Neuronal stem cell (in vitro differentiated cells): ENCODE measurements around the gene RTP2.

ENCODE experiments used
- DNase-seq: peaks from one replicate; pipeline ENCODE4 v3.0.0-alpha.2; 2013; ENCODE audit warnings: low spot score
- H2AFZ ChIP-seq: one replicate; pipeline ENCODE4 v1.6.1; 2013; ENCODE audit warnings: mild to moderate bottlenecking, low read length, inconsistent platforms
- H2AK5ac ChIP-seq: 2 replicates; pipeline ENCODE4 v1.6.1; 2013; ENCODE audit warnings: low read depth, mild to moderate bottlenecking, inconsistent platforms, low read length, moderate library complexity, mixed read lengths
- H2BK120ac ChIP-seq: 2 replicates; pipeline ENCODE4 v1.6.1; 2013; ENCODE audit warnings: low read depth, mild to moderate bottlenecking, inconsistent platforms, low read length, moderate library complexity, mixed read lengths
- H2BK12ac ChIP-seq: one replicate; pipeline ENCODE4 v1.6.1; 2013; ENCODE audit warnings: low read length, inconsistent platforms
- H2BK15ac ChIP-seq: 2 replicates; pipeline ENCODE4 v1.6.1; 2013; ENCODE audit warnings: mild to moderate bottlenecking, low read length, inconsistent platforms, mixed read lengths
- H2BK5ac ChIP-seq: one replicate; pipeline ENCODE4 v1.6.1; 2013; ENCODE audit warnings: inconsistent platforms, mild to moderate bottlenecking, low read length, moderate library complexity
- H3K14ac ChIP-seq: one replicate; pipeline ENCODE4 v1.6.1; 2013; ENCODE audit warnings: low read length, inconsistent platforms
- H3K18ac ChIP-seq: 2 replicates; pipeline ENCODE4 v1.6.1; 2013; ENCODE audit warnings: low read length, inconsistent platforms
- H3K23ac ChIP-seq: 2 replicates; pipeline ENCODE4 v1.6.1; 2013; ENCODE audit warnings: low read depth, mild to moderate bottlenecking, mixed read lengths, low read length, inconsistent platforms; ENCODE audit not compliant: poor library complexity
- H3K27ac ChIP-seq: replicated peaks from 3 replicates; pipeline ENCODE4 v1.5.1; 2013; ENCODE audit warnings: low read length, inconsistent platforms
- H3K27me3 ChIP-seq, 3 experiments: 2 replicates each; pipeline ENCODE4 v1.6.1; 2013; ENCODE audit warnings: low read length in 3 of 3, mild to moderate bottlenecking in 2 of 3, inconsistent platforms in 1 of 3, low read depth in 1 of 3, mixed read lengths in 1 of 3, moderate library complexity in 1 of 3; ENCODE audit not compliant: control insufficient read depth in 3 of 3, insufficient read depth in 3 of 3
- H3K36me3 ChIP-seq, 2 donors: replicated peaks in 1 of 2; 2 replicates each; pipeline ENCODE4 v1.6.1; 2013; ENCODE audit warnings: low read length in 2 of 2; ENCODE audit not compliant: control insufficient read depth in 2 of 2, insufficient read depth in 2 of 2
- H3K4ac ChIP-seq: 2 replicates; pipeline ENCODE4 v1.6.1; 2013; ENCODE audit warnings: inconsistent platforms, mild to moderate bottlenecking, low read length, moderate library complexity
- H3K4me1 ChIP-seq, 2 donors: 1 replicate in 1 of 2; 2 replicates in 1 of 2; pipeline ENCODE4 v1.6.1; 2013; ENCODE audit warnings: low read length in 2 of 2, low read depth in 1 of 2; ENCODE audit not compliant: control insufficient read depth in 2 of 2, insufficient read depth in 1 of 2
- H3K4me2 ChIP-seq: one replicate; pipeline ENCODE4 v1.6.1; 2013; ENCODE audit warnings: mild to moderate bottlenecking, low read length, inconsistent platforms; ENCODE audit not compliant: insufficient read depth, poor library complexity, severe bottlenecking
- H3K4me3 ChIP-seq, 2 donors: 2 replicates each; pipeline ENCODE4 v1.5.1; 2013; ENCODE audit warnings: low read length in 2 of 2, mild to moderate bottlenecking in 2 of 2, inconsistent platforms in 1 of 2, moderate library complexity in 1 of 2
- H3K79me1 ChIP-seq: one replicate; pipeline ENCODE4 v1.6.1; 2013; ENCODE audit warnings: low read depth, mild to moderate bottlenecking, inconsistent platforms, low read length, moderate library complexity
- H3K9ac ChIP-seq: one replicate; pipeline ENCODE4 v1.6.1; 2013; ENCODE audit warnings: mild to moderate bottlenecking, low read depth, low read length, inconsistent platforms; ENCODE audit not compliant: poor library complexity
- H3K9me3 ChIP-seq, 2 donors: replicated peaks in 1 of 2; 2 replicates each; pipeline versions ENCODE3 to v1.6.1; 2013; ENCODE audit warnings: low read length in 2 of 2, mild to moderate bottlenecking in 2 of 2, inconsistent platforms in 1 of 2, low read depth in 1 of 2, mixed read lengths in 1 of 2, moderate library complexity in 1 of 2; ENCODE audit not compliant: control insufficient read depth in 2 of 2, insufficient read depth in 1 of 2
- H4K8ac ChIP-seq: one replicate; pipeline ENCODE4 v1.6.1; 2013; ENCODE audit warnings: low read depth, mild to moderate bottlenecking, inconsistent platforms, low read length, moderate library complexity
- H4K91ac ChIP-seq: one replicate; pipeline ENCODE4 v1.6.1; 2013; ENCODE audit warnings: low read length, low read depth, mild to moderate bottlenecking, inconsistent platforms; ENCODE audit not compliant: poor library complexity
- WGBS, 2 donors: extraction: QIAGEN DNeasy Blood & Tissue Kit; methylation state at CpG; one replicate each; pipeline ENCODE4 v1.1.7; 2013; ENCODE audit warnings: missing lambda C conversion rate in 2 of 2, mixed read lengths in 1 of 2; ENCODE audit not compliant: insufficient read length in 2 of 2, insufficient replicate concordance in 1 of 2; ENCODE audit errors: extremely low coverage in 2 of 2; 5-methylcytosine and 5-hydroxymethylcytosine counted together

RTP2 gene

DNA sequence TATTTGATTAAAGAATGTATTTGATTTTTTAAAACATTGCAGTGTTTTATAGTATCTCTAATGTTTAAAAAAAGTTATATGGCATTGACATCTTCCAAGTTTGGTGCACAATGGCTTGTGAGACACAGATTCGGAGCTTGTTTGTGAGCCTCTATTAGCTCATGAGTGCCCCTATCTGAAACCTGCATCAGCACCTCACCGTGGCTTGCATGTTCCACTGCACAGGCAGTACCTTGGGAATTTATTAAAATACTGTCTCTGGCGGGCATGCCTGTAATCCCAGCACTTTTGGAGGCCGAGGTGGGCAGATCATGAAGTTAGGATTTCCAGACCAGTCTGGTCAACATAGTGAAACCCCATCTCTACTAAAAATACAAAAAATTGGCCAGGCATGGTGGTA, 6.8 kb upstream of the RTP2 start:
- H3K27me3 ChIP-seq, result no peaks in the 10 kb centered on the region
- H3K9ac ChIP-seq, result no peak overlapping the region
- no peak overlapping the region for H4K8ac ChIP-seq
- H3K9me3 ChIP-seq, result no peaks in the 10 kb centered on the region
- H4K91ac ChIP-seq, result no peak overlapping the region
- H2AFZ ChIP-seq, result no peak overlapping the region
- no peak overlapping the region for H3K4me2 ChIP-seq
- no peaks in the 10 kb centered on the region for H3K36me3 ChIP-seq
- H3K18ac ChIP-seq, result no peak overlapping the region
- no peak overlapping the region for H3K27ac ChIP-seq
- no peaks in the 10 kb centered on the region for H3K79me1 ChIP-seq
- H3K23ac ChIP-seq, result no peak overlapping the region
- no peak overlapping the region for H2BK120ac ChIP-seq
- H3K4me3 ChIP-seq, result no peak overlapping the region
- no peak overlapping the region for H2AK5ac ChIP-seq
- H3K4me1 ChIP-seq, result no peaks in the 10 kb centered on the region
- H2BK5ac ChIP-seq, result no peak overlapping the region
- no peak overlapping the region for H2BK12ac ChIP-seq
- no peak for DNase-seq
- WGBS, 2 donors, result no CpG with 5 or more reads among the region's 4 CpGs
- no peak overlapping the region for H3K4ac ChIP-seq
- no peak overlapping the region for H2BK15ac ChIP-seq
- no peak overlapping the region for H3K14ac ChIP-seq

DNA sequence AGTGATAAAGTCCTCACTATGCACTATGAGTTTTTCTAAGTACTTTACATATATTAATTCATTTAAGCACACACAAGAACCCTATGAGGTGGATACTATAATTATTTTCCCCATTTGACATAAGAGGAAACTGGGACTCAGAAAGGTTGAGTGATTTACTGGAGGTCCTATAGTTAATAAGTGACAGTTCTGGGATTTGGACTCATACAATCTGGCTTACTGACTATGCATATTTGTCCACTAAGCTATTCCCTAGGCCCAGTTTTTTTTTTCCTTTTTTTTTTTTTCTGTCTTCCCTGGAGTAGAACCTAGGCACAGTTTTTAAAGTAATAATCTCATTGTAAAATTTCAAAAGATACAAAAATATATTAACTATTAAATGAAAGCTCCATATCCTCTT, 6.3 kb upstream of the RTP2 start:
- Histone ChIP-seq H3K4ac (no peak overlapping the region), H4K91ac (no peak overlapping the region), H2BK12ac (no peak overlapping the region), H3K27me3 (no peaks in the 10 kb centered on the region), H3K9ac (no peak overlapping the region), H3K14ac (no peak overlapping the region), H2BK120ac (no peak overlapping the region), H3K27ac (no peak overlapping the region), H3K23ac (no peak overlapping the region), H3K36me3 (no peaks in the 10 kb centered on the region), H2AK5ac (no peak overlapping the region), H2AFZ (no peak overlapping the region), H4K8ac (no peak overlapping the region), H3K79me1 (no peaks in the 10 kb centered on the region), H2BK15ac (no peak overlapping the region), H3K4me1 (no peaks in the 10 kb centered on the region), H2BK5ac (no peak overlapping the region), H3K4me3 (no peak overlapping the region), H3K18ac (no peak overlapping the region), H3K4me2 (no peak overlapping the region), H3K9me3 (no peaks in the 10 kb centered on the region)
- no peak for DNase-seq

DNA sequence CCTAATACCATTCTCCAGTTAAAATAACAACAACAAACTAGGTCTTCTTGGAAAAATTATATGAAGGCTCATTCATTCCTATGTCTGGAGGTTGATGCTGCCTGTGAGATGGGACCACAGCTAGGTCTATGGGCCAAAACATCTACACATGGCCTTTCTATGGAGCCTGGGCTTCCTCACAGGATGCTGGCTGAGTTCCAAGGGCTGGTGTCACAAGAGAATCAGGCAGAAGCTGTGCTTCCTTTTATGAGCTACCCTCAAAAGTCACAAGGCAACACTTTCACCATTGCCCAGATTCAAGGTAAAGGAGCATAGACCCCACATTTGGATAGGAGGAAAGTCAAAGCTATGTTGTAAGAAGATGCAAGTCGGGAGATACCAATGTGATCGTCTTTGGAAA, 4.6 kb upstream of the RTP2 start:
- no CpG with 5 or more reads among the region's 2 CpGs for WGBS, 2 donors
- Histone ChIP-seq H3K4me1 (no peaks in the 10 kb centered on the region), H3K79me1 (no peaks in the 10 kb centered on the region), H3K4ac (no peak overlapping the region), H2AK5ac (no peak overlapping the region), H3K36me3 (no peaks in the 10 kb centered on the region), H4K91ac (no peak overlapping the region), H3K18ac (no peak overlapping the region), H2AFZ (no peak overlapping the region), H3K4me3 (no peak overlapping the region), H3K4me2 (no peak overlapping the region), H3K9ac (no peak overlapping the region), H3K14ac (no peak overlapping the region), H3K9me3 (no peaks in the 10 kb centered on the region), H2BK120ac (no peak overlapping the region), H3K23ac (no peak overlapping the region), H4K8ac (no peak overlapping the region), H3K27me3 (peaks cover 0 to 3% (median 0%) of the 10 kb centered on the region in 3 experiments), H2BK15ac (no peak overlapping the region), H2BK12ac (no peak overlapping the region), H3K27ac (no peak overlapping the region), H2BK5ac (no peak overlapping the region)
- DNase-seq, result no peak

DNA sequence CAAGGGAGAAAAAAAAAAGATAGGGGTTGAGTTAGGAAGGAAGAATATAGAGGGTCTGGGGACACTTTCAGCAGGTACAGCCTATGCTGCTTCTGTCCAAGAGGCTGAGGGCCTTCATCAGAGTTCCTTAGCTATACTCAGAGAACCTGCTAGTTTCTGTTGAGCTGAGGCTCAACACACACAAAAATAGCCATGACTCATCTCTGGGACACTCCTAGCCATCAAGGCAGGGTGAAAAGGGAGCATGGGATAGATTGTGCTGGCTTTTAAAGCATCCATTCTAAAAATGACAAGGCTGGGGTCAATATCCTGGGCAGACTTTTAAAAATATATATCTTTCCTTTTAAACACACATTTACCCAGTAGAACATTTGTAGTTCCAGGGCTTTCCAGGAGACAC, 2.8 kb upstream of the RTP2 start:
- no peak for DNase-seq

More for the DNA sequence above, 2.8 kb upstream of the RTP2 start:
- Histone ChIP-seq H3K9ac (no peak overlapping the region), H3K18ac (no peak overlapping the region), H3K9me3 (no peaks in the 10 kb centered on the region), H2BK5ac (no peak overlapping the region), H3K27me3 (peaks cover 0 to 3% (median 0%) of the 10 kb centered on the region in 3 experiments), H2AK5ac (no peak overlapping the region), H4K91ac (no peak overlapping the region), H2BK12ac (no peak overlapping the region), H4K8ac (no peak overlapping the region), H2AFZ (no peak overlapping the region), H3K4me2 (no peak overlapping the region), H3K27ac (no peak overlapping the region), H3K4me1 (no peaks in the 10 kb centered on the region), H2BK15ac (no peak overlapping the region), H3K4me3 (no peak overlapping the region), H3K14ac (no peak overlapping the region), H3K79me1 (no peaks in the 10 kb centered on the region), H2BK120ac (no peak overlapping the region), H3K23ac (no peak overlapping the region), H3K36me3 (no peaks in the 10 kb centered on the region), H3K4ac (no peak overlapping the region)
